Keratinocyte (primary cell): Measurements from ENCODE around the gene WDPCP. TPM values are rescaled to one million over a fixed set of nuclear protein-coding genes. Genes with fewer than 3 reads are reported as not detected.
A peak's percentile ranks its signal among the peaks of the same experiment; 100 is the strongest.
"Not testable (repeated sequence)": the region's sequence is repeated elsewhere in the genome, so short reads cannot be mapped to it uniquely, and the experiment has no call there.

Experiments used
- DNase-seq: peaks from one replicate; pipeline ENCODE4 v3.0.0-alpha.2; 2011; ENCODE audit warnings: low read depth, missing footprints, low spot score
- FAIRE-seq: peaks from 2 replicates; lab custom pipeline; 2011; peaks lifted over from hg19 to GRCh38; lab: Jason Lieb, UNC
- H2AFZ ChIP-seq: 2 replicates; pipeline ENCODE4 v1.6.0; 2012; ENCODE audit warnings: low read length, control low read depth, inconsistent platforms; ENCODE audit not compliant: control insufficient read depth
- H3K27ac ChIP-seq: 2 replicates; pipeline ENCODE4 v1.5.1; 2011; ENCODE audit warnings: low read length; ENCODE audit not compliant: control insufficient read depth, insufficient read depth
- H3K27me3 ChIP-seq: 3 replicates; pipeline ENCODE4 v1.6.0; 2011; ENCODE audit warnings: low read length; ENCODE audit not compliant: control insufficient read depth, insufficient read depth; ENCODE audit errors: extremely low read depth
- H3K36me3 ChIP-seq, 2 experiments: 2 replicates in 1 of 2; 3 replicates in 1 of 2; pipeline ENCODE4 v1.5.1; 2011; ENCODE audit warnings: low read length in 2 of 2, mild to moderate bottlenecking in 1 of 2; ENCODE audit not compliant: control insufficient read depth in 2 of 2, insufficient read depth in 2 of 2; ENCODE audit errors: extremely low read depth in 1 of 2
- H3K4me1 ChIP-seq: 3 replicates; pipeline ENCODE4 v1.5.1; 2011; ENCODE audit warnings: low read length; ENCODE audit not compliant: control insufficient read depth, insufficient read depth; ENCODE audit errors: extremely low read depth
- H3K4me2 ChIP-seq: 3 replicates; pipeline ENCODE4 v1.6.0; 2011; ENCODE audit warnings: low read depth, low read length; ENCODE audit not compliant: control insufficient read depth, insufficient read depth; ENCODE audit errors: extremely low read depth
- H3K4me3 ChIP-seq, 3 experiments: fragments of 200-600 bp in 1 of 3; sonication (generic) in 1 of 3; 2 replicates in 2 of 3; 3 replicates in 1 of 3; pipeline ENCODE4 v1.5.1; 2011 to 2016; ENCODE audit warnings: low read length in 3 of 3, mild to moderate bottlenecking in 3 of 3, control low read depth in 2 of 3, inconsistent platforms in 1 of 3, low read depth in 1 of 3, mixed read lengths in 1 of 3, mixed run types in 1 of 3, moderate library complexity in 1 of 3; ENCODE audit not compliant: control insufficient read depth in 2 of 3, insufficient read depth in 2 of 3; ENCODE audit errors: extremely low read depth in 1 of 3
- H3K79me2 ChIP-seq: 2 replicates; pipeline ENCODE4 v1.6.0; 2012; ENCODE audit warnings: low read length; ENCODE audit not compliant: control insufficient read depth, insufficient read depth
- H3K9ac ChIP-seq: 3 replicates; pipeline ENCODE4 v1.6.0; 2011; ENCODE audit warnings: low read length; ENCODE audit not compliant: control insufficient read depth, insufficient read depth; ENCODE audit errors: extremely low read depth
- H3K9me1 ChIP-seq: 3 replicates; pipeline ENCODE4 v1.6.0; 2011; ENCODE audit warnings: low read length; ENCODE audit not compliant: control insufficient read depth, insufficient read depth; ENCODE audit errors: extremely low read depth
- H3K9me3 ChIP-seq: 2 replicates; pipeline ENCODE4 v1.5.1; 2012; ENCODE audit warnings: low read depth, low read length; ENCODE audit not compliant: control insufficient read depth
- H4K20me1 ChIP-seq: 3 replicates; pipeline ENCODE4 v1.6.0; 2011; ENCODE audit warnings: low read length; ENCODE audit not compliant: control insufficient read depth, insufficient read depth; ENCODE audit errors: extremely low read depth
- CTCF ChIP-seq, 3 experiments: IDR thresholded peaks in 1 of 3; conservative IDR thresholded peaks in 1 of 3; optimal IDR thresholded peaks in 1 of 3; 2 replicates in 2 of 3; 3 replicates in 1 of 3; pipeline versions ENCODE3 to v1.5.1; 2011; ENCODE audit warnings: low read length in 3 of 3, mild to moderate bottlenecking in 3 of 3, moderate library complexity in 2 of 3, control low read depth in 1 of 3, inconsistent platforms in 1 of 3; ENCODE audit not compliant: insufficient read depth in 2 of 3; ENCODE audit errors: extremely low read depth in 1 of 3
- EZH2 ChIP-seq: IDR thresholded peaks from one replicate; pipeline ENCODE4 v1.6.1; 2012; ENCODE audit warnings: inconsistent platforms, mild to moderate bottlenecking, low read length, moderate library complexity
- dilution Hi-C: fragments of 300-500 bp; cut with MboI; formaldehyde crosslinking; loops from one replicate; pipeline ENCODE4 v1.7.0; 2020; ENCODE audit warnings: low sequenced_read_pairs; ENCODE audit not compliant: extremely low pct_ligation_motif_present
- polyA plus RNA-seq, 5 experiments: library from polyadenylated mRNA; depleted of rRNA in 3 of 5; stranded (reverse) in 3 of 5; stranded (forward) in 1 of 5; unstranded in 1 of 5; fragments of >200 nt; gene quantifications; 1 replicate in 1 of 5; 2 replicates in 3 of 5; 3 replicates in 1 of 5; pipeline versions ENCODE4 v1.2.1 to v1.2.3, GENCODE V29; 2011 to 2012; ENCODE audit warnings: missing spikeins in 2 of 5, low read depth in 1 of 5, low replicate concordance in 1 of 5

WDPCP gene
- polyA plus RNA-seq, 1 donor (not counting 4 experiments of a cell fraction or from before 2014, with no cell fraction given) = 2.9 TPM

GRCh38 chr2:63477686-63478085 is 110.6 kb downstream of the WDPCP start:
- Histone ChIP-seq H3K27ac (no peak overlapping the region), H3K9ac (no peak overlapping the region), H4K20me1 (no peaks in the 10 kb centered on the region), H3K4me2 (no peak overlapping the region), H2AFZ (no peak overlapping the region), H3K9me1 (no peaks in the 10 kb centered on the region), H3K4me3 (no peak overlapping the region), H3K79me2 (no peaks in the 10 kb centered on the region), H3K4me1 (no peaks in the 10 kb centered on the region), H3K9me3 (no peaks in the 10 kb centered on the region), H3K36me3 (no peaks in the 10 kb centered on the region), H3K27me3 (no peaks in the 10 kb centered on the region)
- FAIRE-seq (no peak), DNase-seq (no peak)
- dilution Hi-C loops = no loop called here
- TF ChIP-seq EZH2 (no peak), CTCF (optimal IDR thresholded peaks at IDR 0.05 in 1 of 3, IDR thresholded peaks at IDR 0.05 in 1 of 3, conservative IDR thresholded peaks at IDR 0.05 in 1 of 3; ENCODE audit: extremely low read depth in 1 of 3, insufficient read depth in 2 of 3, low read length in 3 of 3) (no peak)

GRCh38 chr2:63469313-63469712 is 119.0 kb downstream of the WDPCP start:
- H3K4me3 ChIP-seq, FAIRE-seq, H2AFZ ChIP-seq, H3K9me3 ChIP-seq, H3K79me2 ChIP-seq, H3K4me1 ChIP-seq, H3K36me3 ChIP-seq, H3K27me3 ChIP-seq, DNase-seq, H3K27ac ChIP-seq, dilution Hi-C loops, H4K20me1 ChIP-seq, H3K9ac ChIP-seq, H3K4me2 ChIP-seq, H3K9me1 ChIP-seq: not testable (repeated sequence)

- no peak for TF ChIP-seq EZH2
- TF ChIP-seq CTCF (optimal IDR thresholded peaks at IDR 0.05 in 1 of 3, IDR thresholded peaks at IDR 0.05 in 1 of 3, conservative IDR thresholded peaks at IDR 0.05 in 1 of 3; ENCODE audit: extremely low read depth in 1 of 3, insufficient read depth in 2 of 3, low read length in 3 of 3) = no peak
- Histone ChIP-seq H3K27ac (no peak overlapping the region), H4K20me1 (no peaks in the 10 kb centered on the region), H3K4me3 (no peak overlapping the region), H3K36me3 (no peaks in the 10 kb centered on the region), H3K9me3 (no peaks in the 10 kb centered on the region), H2AFZ (no peak overlapping the region), H3K9ac (no peak overlapping the region), H3K27me3 (no peaks in the 10 kb centered on the region), H3K9me1 (no peaks in the 10 kb centered on the region), H3K4me1 (no peaks in the 10 kb centered on the region), H3K79me2 (no peaks in the 10 kb centered on the region), H3K4me2 (no peak overlapping the region)
- DNase-seq = no peak
- dilution Hi-C loops = no loop called here
- FAIRE-seq = peak; percentile 26
Observed at GRCh38 chr2:63465633-63466032, 122.6 kb downstream of the WDPCP start.
